Activated naive CD8-positive, alpha-beta T cell treated with anti-CD3 and anti-CD28 coated beads, Interleukin-2, amount 50 U/mL, for 24 hours (primary cell): Measurements from ENCODE around the gene DCAF5.
"Not testable (repeated sequence)": the region's sequence is repeated elsewhere in the genome, so short reads cannot be mapped to it uniquely, and the experiment has no call there.

Experiments used
- ATAC-seq: fragments of 150-1000 bp; cut with Tn5 transposase; one replicate; pipeline ENCODE4 v1.10.0; 2021
- DNase-seq: peaks from one replicate; pipeline ENCODE4 v3.0.0; 2021
- H3K27ac Mint-ChIP-seq: one replicate; pipeline ENCODE4 v1.8.0; 2021; ENCODE audit warnings: mild to moderate bottlenecking, mixed read lengths
- H3K27me3 Mint-ChIP-seq: one replicate; pipeline ENCODE4 v1.8.0; 2021; ENCODE audit warnings: mixed read lengths
- H3K36me3 Mint-ChIP-seq: one replicate; pipeline ENCODE4 v1.8.0; 2021; ENCODE audit warnings: low read depth, mixed read lengths
- H3K4me1 Mint-ChIP-seq: one replicate; pipeline ENCODE4 v1.8.0; 2021; ENCODE audit warnings: mixed read lengths
- H3K4me3 Mint-ChIP-seq: one replicate; pipeline ENCODE4 v1.8.0; 2021; ENCODE audit warnings: mild to moderate bottlenecking, moderate library complexity, mixed read lengths
- H3K9me3 Mint-ChIP-seq: one replicate; pipeline ENCODE4 v1.8.0; 2021; ENCODE audit warnings: mixed read lengths

The DCAF5 gene

GRCh38 chr14:69152902-69153151 lies at the start of gene DCAF5:
Gene DCAF5, minus strand, starts transcription at chr14:69153119. Its CDS starts 141 bp downstream, at chr14:69152978.
- Mint-ChIP-seq H3K4me1 (peaks cover 38% of the 10 kb centered on the region), H3K27ac (peak within 1 kb of the TSS; percentile 84), H3K36me3 (peaks cover 8% of the 10 kb centered on the region), H3K27me3 (peaks cover 1% of the 10 kb centered on the region), H3K4me3 (peak within 1 kb of the TSS; percentile 92), H3K9me3 (no peaks in the 10 kb centered on the region)
- DNase-seq (no peak), ATAC-seq (no peak)

- H3K36me3 Mint-ChIP-seq: peaks cover 2% of the 10 kb centered on the region
- no peaks in the 10 kb centered on the region for H3K4me1 Mint-ChIP-seq
- DNase-seq (no peak), ATAC-seq (no peak)
- H3K4me3 Mint-ChIP-seq: no peak overlapping the region
- no peaks in the 10 kb centered on the region for H3K27me3 Mint-ChIP-seq
- H3K27ac Mint-ChIP-seq: no peak overlapping the region
- H3K9me3 Mint-ChIP-seq: no peaks in the 10 kb centered on the region
Observed at GRCh38 chr14:69199786-69200185, 46.9 kb upstream of the DCAF5 start.

- Mint-ChIP-seq H3K4me3 (peak overlapping the region; percentile 52), H3K9me3 (no peaks in the 10 kb centered on the region), H3K27ac (no peak overlapping the region), H3K4me1 (peaks cover 28% of the 10 kb centered on the region), H3K36me3 (peaks cover 2% of the 10 kb centered on the region), H3K27me3 (no peaks in the 10 kb centered on the region)
- DNase-seq (no peak), ATAC-seq (no peak)
Observed at GRCh38 chr14:69193721-69194120, 40.8 kb upstream of the DCAF5 start.

- ATAC-seq (peak; percentile 94), DNase-seq (peak; percentile 80)
- Mint-ChIP-seq H3K27me3 (no peaks in the 10 kb centered on the region), H3K36me3 (peaks cover 2% of the 10 kb centered on the region), H3K4me3 (peak within 1 kb of the TSS; percentile 90), H3K27ac (peak within 1 kb of the TSS; percentile 85), H3K4me1 (peaks cover 28% of the 10 kb centered on the region), H3K9me3 (no peaks in the 10 kb centered on the region)
Observed at GRCh38 chr14:69191340-69192111, 38.6 kb upstream of the DCAF5 start, which contains the start of gene EXD2. Gene EXD2, plus strand, starts transcription at chr14:69191498. Its CDS starts 17,973 bp downstream, at chr14:69209471.

GRCh38 chr14:69190191-69190590 lies 37.3 kb upstream of the DCAF5 start:
- no peaks in the 10 kb centered on the region for H3K9me3 Mint-ChIP-seq
- H3K27me3 Mint-ChIP-seq: no peaks in the 10 kb centered on the region
- ATAC-seq (no peak), DNase-seq (no peak)
- H3K27ac Mint-ChIP-seq: no peak overlapping the region
- peaks cover 28% of the 10 kb centered on the region for H3K4me1 Mint-ChIP-seq
- no peaks in the 10 kb centered on the region for H3K36me3 Mint-ChIP-seq
- no peak overlapping the region for H3K4me3 Mint-ChIP-seq

DNA sequence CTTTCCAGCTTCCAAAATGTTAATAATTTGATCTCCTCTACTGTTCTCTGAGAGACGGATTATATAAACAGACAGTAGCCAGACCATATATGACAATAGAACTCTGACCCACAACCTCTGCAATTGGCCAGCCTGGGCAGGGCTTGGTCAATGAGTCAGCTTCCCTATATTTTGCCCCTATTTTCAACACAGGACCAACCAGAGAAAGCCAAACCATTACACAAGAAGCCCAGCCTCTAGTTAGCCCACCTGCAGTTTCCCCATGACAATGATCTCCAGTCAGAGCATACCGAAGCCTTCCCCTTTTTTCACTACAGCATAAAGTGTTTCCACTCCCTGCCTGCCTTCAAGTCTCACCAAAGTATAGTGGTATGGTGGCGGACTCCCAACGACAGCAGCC lies 30.8 kb upstream of the DCAF5 start:
- DNase-seq (no peak), ATAC-seq (no peak)
- Mint-ChIP-seq H3K27me3 (no peaks in the 10 kb centered on the region), H3K4me1 (no peaks in the 10 kb centered on the region), H3K4me3 (no peak overlapping the region), H3K36me3 (no peaks in the 10 kb centered on the region), H3K9me3 (no peaks in the 10 kb centered on the region), H3K27ac (no peak overlapping the region)

DNA sequence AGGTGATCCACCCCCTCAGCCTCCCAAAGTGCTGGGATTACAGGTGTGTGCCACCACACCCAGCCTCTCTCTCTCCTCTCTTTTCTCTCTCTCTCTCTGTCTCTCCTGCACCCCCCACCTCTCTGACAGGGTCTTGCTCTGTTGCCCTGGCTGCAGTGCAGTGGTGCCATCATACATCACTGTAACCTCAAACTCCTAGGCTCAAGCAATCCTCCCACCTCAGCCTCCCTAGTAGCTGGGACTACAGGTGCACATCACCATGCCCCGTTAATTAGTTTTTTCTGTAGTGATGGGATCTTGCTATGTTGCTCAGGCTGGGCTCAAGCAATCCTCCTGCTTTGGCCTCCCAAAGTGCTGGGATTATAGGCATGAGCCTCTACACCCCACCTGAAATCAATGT lies 29.7 kb upstream of the DCAF5 start:
- not testable (repeated sequence) for H3K36me3 Mint-ChIP-seq, H3K4me3 Mint-ChIP-seq, H3K4me1 Mint-ChIP-seq, ATAC-seq, DNase-seq, H3K27me3 Mint-ChIP-seq, H3K27ac Mint-ChIP-seq, H3K9me3 Mint-ChIP-seq

GRCh38 chr14:69181491-69181890 lies 28.6 kb upstream of the DCAF5 start:
- H3K27me3 Mint-ChIP-seq: no peaks in the 10 kb centered on the region
- H3K9me3 Mint-ChIP-seq: no peaks in the 10 kb centered on the region
- no peak overlapping the region for H3K4me3 Mint-ChIP-seq
- H3K4me1 Mint-ChIP-seq: no peaks in the 10 kb centered on the region
- ATAC-seq (no peak), DNase-seq (no peak)
- no peaks in the 10 kb centered on the region for H3K36me3 Mint-ChIP-seq
- H3K27ac Mint-ChIP-seq: no peak overlapping the region

DNA sequence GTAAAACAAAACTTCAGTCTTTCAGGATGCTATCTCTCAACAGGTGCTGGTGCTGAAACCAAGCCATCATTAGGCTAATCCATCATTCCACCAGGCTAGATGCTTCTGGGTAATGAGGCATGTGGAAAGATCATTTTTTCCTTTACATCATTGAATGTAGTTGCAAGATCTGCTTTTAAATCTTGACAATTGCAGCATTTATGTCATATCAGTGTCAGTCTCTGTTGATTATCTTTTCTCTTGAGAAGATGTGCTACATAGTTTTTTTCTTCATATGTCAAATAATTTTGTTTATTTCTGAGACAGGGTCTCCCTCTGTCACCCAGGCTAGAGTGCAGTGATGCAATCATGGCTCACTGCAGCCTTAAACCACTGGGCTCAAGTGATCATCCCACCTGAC lies 22.2 kb upstream of the DCAF5 start:
- Mint-ChIP-seq H3K27me3 (peaks cover 2% of the 10 kb centered on the region), H3K4me3 (no peak overlapping the region), H3K36me3 (no peaks in the 10 kb centered on the region), H3K4me1 (peaks cover 2% of the 10 kb centered on the region), H3K27ac (no peak overlapping the region), H3K9me3 (no peaks in the 10 kb centered on the region)
- ATAC-seq: no peak
- no peak for DNase-seq

GRCh38 chr14:69171569-69171968 lies 18.6 kb upstream of the DCAF5 start:
- DNase-seq (no peak), ATAC-seq (no peak)
- H3K4me3 Mint-ChIP-seq: no peak overlapping the region
- no peaks in the 10 kb centered on the region for H3K9me3 Mint-ChIP-seq
- peaks cover 2% of the 10 kb centered on the region for H3K27me3 Mint-ChIP-seq
- no peak overlapping the region for H3K27ac Mint-ChIP-seq
- H3K36me3 Mint-ChIP-seq: no peaks in the 10 kb centered on the region
- peaks cover 2% of the 10 kb centered on the region for H3K4me1 Mint-ChIP-seq

GRCh38 chr14:69170839-69171238 lies 17.9 kb upstream of the DCAF5 start:
- ATAC-seq (no peak), DNase-seq (no peak)
- no peak overlapping the region for H3K27ac Mint-ChIP-seq
- H3K27me3 Mint-ChIP-seq: peaks cover 2% of the 10 kb centered on the region
- H3K4me1 Mint-ChIP-seq: peaks cover 2% of the 10 kb centered on the region
- H3K4me3 Mint-ChIP-seq: no peak overlapping the region
- H3K9me3 Mint-ChIP-seq: no peaks in the 10 kb centered on the region
- H3K36me3 Mint-ChIP-seq: no peaks in the 10 kb centered on the region

DNA sequence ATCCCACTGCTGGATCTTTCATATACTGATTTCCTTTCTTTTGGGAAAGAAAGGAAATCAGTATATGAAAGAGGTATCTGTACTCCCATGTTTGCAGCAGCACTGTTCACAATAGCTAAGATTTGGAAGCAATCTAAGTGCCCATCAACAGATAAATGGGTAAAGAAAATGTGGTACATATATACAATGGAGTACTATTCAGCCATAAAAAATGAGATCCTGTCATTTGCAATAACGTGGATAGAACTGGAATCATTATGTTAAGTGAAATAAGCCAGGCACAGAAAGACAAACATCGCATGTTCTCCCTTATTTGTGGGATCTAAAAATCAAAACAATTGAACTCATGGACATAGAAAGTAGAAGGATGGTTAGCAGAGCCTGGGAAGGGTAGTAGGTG lies 12.9 kb upstream of the DCAF5 start:
- not testable (repeated sequence) for H3K9me3 Mint-ChIP-seq, H3K4me3 Mint-ChIP-seq, H3K27ac Mint-ChIP-seq, ATAC-seq, H3K4me1 Mint-ChIP-seq, DNase-seq, H3K36me3 Mint-ChIP-seq, H3K27me3 Mint-ChIP-seq

DNA sequence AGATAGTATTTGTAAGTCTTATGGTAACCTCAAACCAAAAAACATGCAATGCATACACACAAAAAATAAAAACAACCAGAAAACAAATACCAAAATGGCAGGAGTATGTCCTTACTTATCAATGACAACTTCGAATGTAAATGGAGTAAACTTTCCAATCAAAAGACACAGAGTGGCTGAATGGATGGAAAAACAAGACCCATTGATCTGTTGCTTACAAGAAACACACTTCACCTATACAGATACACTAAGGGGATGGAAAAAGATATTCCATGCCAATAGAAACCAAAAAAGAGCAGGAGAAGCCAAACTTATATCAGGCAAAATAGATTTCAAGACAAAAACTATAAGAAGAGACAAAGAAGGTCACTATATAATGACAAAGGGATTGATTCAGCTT lies 8.7 kb upstream of the DCAF5 start:
- peaks cover 14% of the 10 kb centered on the region for H3K27me3 Mint-ChIP-seq
- DNase-seq (no peak), ATAC-seq (no peak)
- H3K27ac Mint-ChIP-seq: no peak overlapping the region
- peaks cover 4% of the 10 kb centered on the region for H3K9me3 Mint-ChIP-seq
- no peaks in the 10 kb centered on the region for H3K36me3 Mint-ChIP-seq
- no peak overlapping the region for H3K4me3 Mint-ChIP-seq
- H3K4me1 Mint-ChIP-seq: no peaks in the 10 kb centered on the region

DNA sequence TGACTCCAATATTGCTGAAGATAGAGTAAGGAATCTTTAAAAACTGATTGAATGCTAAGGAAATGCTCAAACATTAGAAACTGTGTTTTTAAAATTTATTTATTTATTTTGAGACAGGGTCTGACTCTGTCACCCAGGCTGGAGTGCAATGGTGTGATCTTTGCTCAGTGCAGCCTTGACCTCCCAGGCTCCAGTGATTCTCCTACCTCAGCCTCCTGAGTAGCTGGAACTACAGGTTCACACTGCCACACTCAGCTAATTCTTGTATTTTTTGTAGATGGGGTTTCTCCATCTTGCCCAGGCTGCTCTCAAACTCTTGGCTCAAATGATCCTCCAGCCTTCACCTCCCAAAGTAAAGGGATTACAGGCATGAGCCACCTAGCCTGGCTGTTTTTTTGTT lies 3.3 kb upstream of the DCAF5 start:
- Mint-ChIP-seq H3K4me3 (no peak overlapping the region), H3K27me3 (peaks cover 10% of the 10 kb centered on the region), H3K27ac (no peak overlapping the region), H3K9me3 (no peaks in the 10 kb centered on the region), H3K36me3 (no peaks in the 10 kb centered on the region), H3K4me1 (peaks cover 7% of the 10 kb centered on the region)
- DNase-seq (no peak), ATAC-seq (no peak)

GRCh38 chr14:69154779-69155178 lies 1.9 kb upstream of the DCAF5 start:
- Mint-ChIP-seq H3K27me3 (peaks cover 5% of the 10 kb centered on the region), H3K36me3 (no peaks in the 10 kb centered on the region), H3K9me3 (no peaks in the 10 kb centered on the region), H3K4me1 (peaks cover 22% of the 10 kb centered on the region), H3K27ac (no peak overlapping the region), H3K4me3 (no peak overlapping the region)
- ATAC-seq: no peak
- no peak for DNase-seq

DNA sequence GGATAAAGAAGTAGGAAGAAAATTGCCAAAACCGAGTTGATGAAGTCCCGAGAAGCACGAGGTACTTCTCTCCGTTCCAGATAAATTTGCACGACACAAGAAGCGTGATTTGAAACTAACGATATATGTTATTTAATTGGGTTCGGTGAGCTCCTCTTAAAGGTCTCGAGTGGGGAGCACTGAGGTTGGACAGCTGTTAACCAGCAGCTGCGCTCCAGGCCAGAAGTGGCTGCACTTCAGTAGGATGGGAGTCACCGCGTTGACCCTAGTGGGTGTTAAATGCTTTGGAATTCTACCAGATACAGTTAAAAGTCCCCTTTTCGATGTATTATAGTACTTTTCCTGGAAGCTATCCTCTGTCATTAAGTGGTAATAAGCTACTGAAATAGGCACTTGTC lies 953 bp upstream of the DCAF5 start:
- H3K4me1 Mint-ChIP-seq: peaks cover 31% of the 10 kb centered on the region
- peaks cover 3% of the 10 kb centered on the region for H3K27me3 Mint-ChIP-seq
- H3K36me3 Mint-ChIP-seq: peaks cover under 1% of the 10 kb centered on the region
- peak overlapping the region; percentile 84 for H3K27ac Mint-ChIP-seq
- ATAC-seq: no peak
- DNase-seq: no peak
- H3K4me3 Mint-ChIP-seq: peak overlapping the region; percentile 92
- no peaks in the 10 kb centered on the region for H3K9me3 Mint-ChIP-seq
